ENCODE data around the gene TAF5L.

The TAF5L gene

GRCh38 chr1:229553621-229554130 is 72.2 kb downstream of the TAF5L start:
- H3K9ac ChIP-seq (ENCODE audit: low read length): no peak overlapping the region
- H3K9me3 ChIP-seq (ENCODE audit: control insufficient read depth, low read length): no peaks in the 10 kb centered on the region
- H3K36me3 ChIP-seq (ENCODE audit: control insufficient read depth, insufficient read depth, low read length, severe bottlenecking): peaks cover 5% of the 10 kb centered on the region
- no peak for DNase-seq (ENCODE audit: low read depth)
- H3K27me3 ChIP-seq (replicated peaks; ENCODE audit: control insufficient read depth, insufficient read depth, low read length): no peaks in the 10 kb centered on the region
- H3K4me3 ChIP-seq (ENCODE audit: low read length): no peak overlapping the region
- H3K4me1 ChIP-seq (ENCODE audit: control insufficient read depth, insufficient read depth, low read length): peaks cover 16% of the 10 kb centered on the region

- Histone ChIP-seq H3K9ac (ENCODE audit: low read length) (no peak overlapping the region), H3K9me3 (ENCODE audit: control insufficient read depth, low read length) (no peaks in the 10 kb centered on the region), H3K4me1 (ENCODE audit: control insufficient read depth, insufficient read depth, low read length) (peaks cover 16% of the 10 kb centered on the region), H3K27me3 (replicated peaks; ENCODE audit: control insufficient read depth, insufficient read depth, low read length) (no peaks in the 10 kb centered on the region), H3K4me3 (ENCODE audit: low read length) (no peak overlapping the region), H3K36me3 (ENCODE audit: control insufficient read depth, insufficient read depth, low read length, severe bottlenecking) (peaks cover 5% of the 10 kb centered on the region)
- no peak for DNase-seq (ENCODE audit: low read depth)
Measured at GRCh38 chr1:229552732-229553131, 73.2 kb downstream of the TAF5L start.

- Histone ChIP-seq H3K9me3 (ENCODE audit: control insufficient read depth, low read length) (no peaks in the 10 kb centered on the region), H3K4me3 (ENCODE audit: low read length) (no peak overlapping the region), H3K36me3 (ENCODE audit: control insufficient read depth, insufficient read depth, low read length, severe bottlenecking) (peaks cover 14% of the 10 kb centered on the region), H3K4me1 (ENCODE audit: control insufficient read depth, insufficient read depth, low read length) (peaks cover 3% of the 10 kb centered on the region), H3K9ac (ENCODE audit: low read length) (no peak overlapping the region), H3K27me3 (replicated peaks; ENCODE audit: control insufficient read depth, insufficient read depth, low read length) (no peaks in the 10 kb centered on the region)
- no peak for DNase-seq (ENCODE audit: low read depth)
Measured at GRCh38 chr1:229550812-229551567, 74.9 kb downstream of the TAF5L start.

- Histone ChIP-seq H3K4me1 (ENCODE audit: control insufficient read depth, insufficient read depth, low read length) (no peaks in the 10 kb centered on the region), H3K4me3 (ENCODE audit: low read length) (no peak overlapping the region), H3K36me3 (ENCODE audit: control insufficient read depth, insufficient read depth, low read length, severe bottlenecking) (peaks cover 28% of the 10 kb centered on the region), H3K9ac (ENCODE audit: low read length) (no peak overlapping the region), H3K27me3 (replicated peaks; ENCODE audit: control insufficient read depth, insufficient read depth, low read length) (no peaks in the 10 kb centered on the region), H3K9me3 (ENCODE audit: control insufficient read depth, low read length) (no peaks in the 10 kb centered on the region)
- no peak for DNase-seq (ENCODE audit: low read depth)
Measured at GRCh38 chr1:229547542-229547941, 78.4 kb downstream of the TAF5L start.

GRCh38 chr1:229544587-229544986 is 81.3 kb downstream of the TAF5L start:
- Histone ChIP-seq H3K27me3 (replicated peaks; ENCODE audit: control insufficient read depth, insufficient read depth, low read length) (no peaks in the 10 kb centered on the region), H3K9ac (ENCODE audit: low read length) (no peak overlapping the region), H3K4me1 (ENCODE audit: control insufficient read depth, insufficient read depth, low read length) (no peaks in the 10 kb centered on the region), H3K36me3 (ENCODE audit: control insufficient read depth, insufficient read depth, low read length, severe bottlenecking) (peaks cover 55% of the 10 kb centered on the region), H3K4me3 (ENCODE audit: low read length) (no peak overlapping the region), H3K9me3 (ENCODE audit: control insufficient read depth, low read length) (no peaks in the 10 kb centered on the region)
- DNase-seq (ENCODE audit: low read depth): no peak
